SK-N-SH treated with all-trans-retinoic acid at 6 μM for 48 hours (cell line): Measurements from ENCODE around the gene TECTA.
A peak's percentile ranks its signal among the peaks of the same experiment; 100 is the strongest.

Source experiments
- ATAC-seq: fragments of 200-7000 bp; cut with Tn5 transposase; 3 replicates; pipeline ENCODE4 v1.9.1; 2020; ENCODE audit warnings: mild to moderate bottlenecking, moderate library complexity
- CSDC2 ChIP-seq: fragments of 250-450 bp; sonication (Bioruptor Pico); IDR thresholded peaks from 2 replicates; pipeline ENCODE4 v1.5.0; 2020; ENCODE audit warnings: mild to moderate bottlenecking, moderate library complexity
- ISL1 ChIP-seq: fragments of 250-450 bp; sonication (Bioruptor Pico); IDR thresholded peaks from 2 replicates; pipeline ENCODE4 v2.1.2; 2022; ENCODE audit warnings: mild to moderate bottlenecking, moderate library complexity
- TCF4 ChIP-seq: fragments of 250-450 bp; sonication (Bioruptor Pico); IDR thresholded peaks from 2 replicates; pipeline ENCODE4 v1.8.0; 2021; ENCODE audit warnings: mild to moderate bottlenecking, moderate library complexity, borderline replicate concordance

The TECTA gene

GRCh38 chr11:121240650-121241303 lies 139.7 kb downstream of the TECTA start:
- TF ChIP-seq ISL1 (peak; percentile 79), CSDC2 (CRISPR knock-in tag) (no peak), TCF4 (CRISPR knock-in tag) (peak; percentile 60; the same call in 1 of the 2 replicates)
- no peak; the same call in 2 of the 3 replicates for ATAC-seq
